SKM-1 (cell line): Measurements from ENCODE around the gene P3H4.
A peak's percentile ranks its signal among the peaks of the same experiment; 100 is the strongest.

Experiments used
- DNase-seq: peaks from one replicate; lab custom pipeline; 2025; ENCODE audit not compliant: unreplicated experiment; lab: John Stamatoyannopoulos, UW

The P3H4 gene

GRCh38 chr17:41822216-41823140 lies 10.7 kb upstream of the P3H4 start:
- DNase-seq = no peak

- DNase-seq = no peak
Measured at GRCh38 chr17:41821776-41822175, 10.0 kb upstream of the P3H4 start.

- DNase-seq = no peak
Measured at GRCh38 chr17:41818024-41818423, 6.3 kb upstream of the P3H4 start.

- no peak for DNase-seq
Measured at GRCh38 chr17:41816637-41817320, 5.0 kb upstream of the P3H4 start.

- DNase-seq = no peak
Measured at GRCh38 chr17:41814195-41814594, 2.4 kb upstream of the P3H4 start.

- no peak for DNase-seq
Measured at GRCh38 chr17:41813699-41814124, 2.0 kb upstream of the P3H4 start.

- DNase-seq = no peak
Measured at GRCh38 chr17:41813152-41813680, 1.5 kb upstream of the P3H4 start.

GRCh38 chr17:41812381-41813151 lies 817 bp upstream of the P3H4 start, which contains the start of gene FKBP10:
FKBP10 (plus strand) TSS chr17:41813004; CDS start chr17:41813035, 31 bp downstream.
- no peak for DNase-seq

GRCh38 chr17:41810659-41811548 lies 845 bp downstream of the P3H4 start:
- no peak for DNase-seq

GRCh38 chr17:41806685-41807445 lies 4.9 kb downstream of the P3H4 start:
- DNase-seq = no peak

- DNase-seq = no peak
Measured at GRCh38 chr17:41803049-41804020, 8.4 kb downstream of the P3H4 start.

GRCh38 chr17:41801374-41802271 lies 10.1 kb downstream of the P3H4 start:
- DNase-seq = peak; percentile 48

GRCh38 chr17:41800601-41801373 lies 11.0 kb downstream of the P3H4 start:
- DNase-seq = no peak

- no peak for DNase-seq
Measured at GRCh38 chr17:41799366-41799765, 12.4 kb downstream of the P3H4 start.

GRCh38 chr17:41797377-41797776 lies 14.4 kb downstream of the P3H4 start:
- no peak for DNase-seq

- DNase-seq = no peak
Measured at GRCh38 chr17:41796121-41796895, 15.4 kb downstream of the P3H4 start.
